Right atrium auricular region (tissue), 2 donors: ENCODE measurements around the gene HYLS1. TPM values are rescaled to one million over a fixed set of nuclear protein-coding genes. Genes with fewer than 3 reads are reported as not detected.
"Not testable (repeated sequence)": the region's sequence is repeated elsewhere in the genome, so short reads cannot be mapped to it uniquely, and the experiment has no call there.

Experiments used
- DNase-seq: peaks from one replicate; pipeline ENCODE4 v3.0.0-alpha.2; 2019; ENCODE audit warnings: low spot score
- H3K27ac ChIP-seq, 2 donors: fragments of 200-600 bp; sonication (generic); 1 replicate in 1 of 2; 2 replicates in 1 of 2; pipeline ENCODE4 v1.5.1; 2016 to 2019
- H3K27me3 ChIP-seq, 2 donors: fragments of 200-600 bp; sonication (generic); one replicate each; pipeline versions ENCODE4 v1.5.1 to v1.6.0; 2017 to 2019
- H3K36me3 ChIP-seq: fragments of 200-600 bp; sonication (generic); one replicate; pipeline ENCODE4 v1.5.1; 2016
- H3K4me1 ChIP-seq, 2 donors: fragments of 200-600 bp; sonication (generic); one replicate each; pipeline versions ENCODE4 v1.5.1 to v1.6.0; 2017 to 2019
- H3K4me3 ChIP-seq, 2 donors: fragments of 200-600 bp; sonication (generic); 1 replicate in 1 of 2; 2 replicates in 1 of 2; pipeline ENCODE4 v1.5.1; 2017 to 2019; ENCODE audit warnings: mild to moderate bottlenecking in 1 of 2, moderate library complexity in 1 of 2
- H3K9me3 ChIP-seq, 2 donors: fragments of 200-600 bp; sonication (generic); one replicate each; pipeline ENCODE4 v1.5.1; 2019
- CTCF ChIP-seq, 2 donors: fragments of 200-600 bp; sonication (generic); IDR thresholded peaks; one replicate each; pipeline ENCODE4 v1.5.1; 2019; ENCODE audit warnings: antibody characterized with exemption in 2 of 2
- total RNA-seq, 2 donors: library from RNA; depleted of rRNA; stranded (reverse); fragments of >200 nt; gene quantifications; one replicate each; pipeline ENCODE4 v1.1.0, GENCODE V29; 2016

HYLS1 gene
- total RNA-seq, 2 donors from 2014 or later = 3.5 to 3.7 TPM

- no peak for TF ChIP-seq CTCF (IDR thresholded peaks at IDR 0.05)
- Histone ChIP-seq H3K4me1 (peaks cover 0 to 14% of the 10 kb centered on the region in 2 donors), H3K27me3 (peaks cover 11 to 12% of the 10 kb centered on the region in 2 donors), H3K4me3 (peak overlapping the region; percentile 54 to 58), H3K9me3 (no peaks in the 10 kb centered on the region), H3K27ac (peak overlapping the region; percentile 69 to 78), H3K36me3 (no peaks in the 10 kb centered on the region)
- no peak for DNase-seq
Observed at GRCh38 chr11:125902277-125902926, 14.9 kb downstream of the HYLS1 start.

DNA sequence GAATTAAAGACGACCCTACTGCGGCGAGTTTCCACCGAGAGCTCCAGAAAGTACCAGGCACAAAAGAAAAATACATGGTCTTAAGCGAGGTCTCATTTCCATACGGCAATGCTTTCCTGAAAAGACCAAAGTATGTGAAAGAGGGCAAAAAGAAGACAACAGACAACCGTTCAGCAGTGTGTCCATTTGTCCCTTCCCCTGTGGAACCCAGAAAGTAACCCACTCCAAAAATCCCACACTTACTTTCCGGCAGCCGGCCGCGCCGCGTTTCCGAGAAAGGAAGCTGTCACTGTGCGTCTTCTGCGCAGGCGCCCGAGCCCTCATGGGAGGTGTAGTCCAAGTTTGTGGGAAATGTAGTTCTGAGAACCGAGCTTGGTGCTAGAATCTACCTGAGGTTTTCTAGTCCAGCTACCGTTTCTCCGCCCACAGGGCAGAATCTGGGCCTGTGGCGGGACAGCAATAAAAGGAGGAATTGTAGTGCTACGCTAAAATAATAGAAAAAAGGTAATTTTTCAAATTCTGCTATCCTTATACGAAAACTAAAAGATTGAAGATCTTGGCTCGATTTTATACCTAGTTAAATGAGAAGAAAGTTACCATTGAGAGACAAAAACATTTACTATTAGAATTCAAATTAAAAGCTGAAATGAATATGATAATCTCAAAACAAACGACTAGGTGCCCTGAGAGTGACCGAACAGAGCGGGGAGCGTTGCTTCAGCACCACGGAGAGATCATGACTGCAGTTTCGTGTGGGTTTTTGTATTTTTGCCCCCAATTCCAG is 15.7 kb downstream of the HYLS1 start, which contains the start of gene PUS3:
Gene PUS3, minus strand, starts transcription at position 280 of the 784 bp plus-strand sequence. CDS start 6,922 bp downstream, outside the sequence.
- DNase-seq = peak; percentile 92
- Histone ChIP-seq H3K27me3 (peaks cover 11 to 12% of the 10 kb centered on the region in 2 donors), H3K36me3 (no peaks in the 10 kb centered on the region), H3K9me3 (no peaks in the 10 kb centered on the region), H3K4me3 (peak within 1 kb of the TSS; percentile 54 to 58), H3K27ac (peak within 1 kb of the TSS; percentile 69 to 78), H3K4me1 (peaks cover 0 to 14% of the 10 kb centered on the region in 2 donors)
- no peak for TF ChIP-seq CTCF (IDR thresholded peaks at IDR 0.05)

DNA sequence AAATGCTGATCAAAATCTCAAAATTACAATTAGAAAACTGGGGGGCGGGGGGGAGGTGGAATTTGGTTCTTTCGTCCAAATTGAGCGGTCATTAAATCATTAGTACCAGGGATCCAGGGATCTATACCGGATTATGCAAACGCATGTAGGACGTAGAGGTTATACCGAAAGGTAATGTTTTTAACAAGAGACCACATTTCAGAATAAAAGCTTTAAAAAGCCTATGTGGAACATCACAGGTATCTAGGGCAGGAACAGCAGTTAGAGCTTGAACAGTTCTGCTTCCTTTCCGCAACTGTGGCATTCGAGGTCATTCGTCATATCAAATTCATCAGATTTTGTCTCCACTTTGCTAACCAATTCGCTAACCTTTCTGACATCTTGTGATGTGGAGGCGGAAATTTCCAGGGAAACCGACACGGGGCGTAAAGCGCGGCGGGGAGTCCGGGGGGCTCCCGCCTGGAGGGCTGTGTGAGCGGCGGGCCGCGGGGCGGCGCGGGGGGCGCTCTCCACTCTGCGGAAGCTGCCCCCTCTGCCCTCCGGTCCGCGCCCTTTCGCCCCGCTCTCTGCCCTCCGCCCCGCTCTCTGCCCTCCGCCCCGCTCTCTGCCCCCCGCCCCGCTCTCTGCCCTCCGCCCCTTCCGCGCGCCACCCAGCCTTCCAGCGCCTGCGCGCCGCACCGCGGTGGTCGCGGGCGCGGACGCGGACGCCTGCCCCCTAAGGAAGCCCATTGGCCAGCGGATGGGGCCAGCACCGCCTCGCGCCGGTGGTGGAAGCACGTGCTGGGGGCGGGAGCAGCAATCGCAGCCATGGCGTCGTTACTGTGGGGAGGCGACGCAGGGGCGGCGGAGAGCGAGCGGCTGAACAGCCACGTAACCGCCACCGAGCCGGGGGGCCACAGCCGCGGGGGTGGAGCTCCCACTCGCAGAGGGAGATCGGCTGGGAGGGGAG is 16.5 kb downstream of the HYLS1 start, which contains the start of gene DDX25:
Gene DDX25, plus strand, starts transcription at position 798 of the 949 bp plus-strand sequence. Its CDS starts 10 bp downstream, at position 808.
- Histone ChIP-seq H3K9me3 (no peaks in the 10 kb centered on the region), H3K4me3 (peak within 1 kb of the TSS; percentile 22 to 58), H3K27me3 (peaks cover 11 to 12% of the 10 kb centered on the region in 2 donors), H3K27ac (no peak within 1 kb of the TSS), H3K36me3 (no peaks in the 10 kb centered on the region), H3K4me1 (peaks cover 0 to 14% of the 10 kb centered on the region in 2 donors)
- DNase-seq = no peak
- TF ChIP-seq CTCF (IDR thresholded peaks at IDR 0.05) = no peak

GRCh38 chr11:125904678-125905077 is 17.2 kb downstream of the HYLS1 start:
- H3K4me1 ChIP-seq = peaks cover 0 to 14% of the 10 kb centered on the region in 2 donors
- H3K4me3 ChIP-seq = peak overlapping the region; percentile 22 to 58
- no peak for DNase-seq
- H3K27ac ChIP-seq = no peak overlapping the region
- H3K9me3 ChIP-seq = no peaks in the 10 kb centered on the region
- H3K27me3 ChIP-seq = peaks cover 11 to 12% of the 10 kb centered on the region in 2 donors
- no peaks in the 10 kb centered on the region for H3K36me3 ChIP-seq
- TF ChIP-seq CTCF (IDR thresholded peaks at IDR 0.05) = no peak

GRCh38 chr11:125910226-125910849 is 22.9 kb downstream of the HYLS1 start:
- H3K4me3 ChIP-seq = no peak overlapping the region
- H3K27me3 ChIP-seq = peaks cover under 1 to 1% of the 10 kb centered on the region in 2 donors
- no peaks in the 10 kb centered on the region for H3K9me3 ChIP-seq
- H3K4me1 ChIP-seq = no peaks in the 10 kb centered on the region
- no peaks in the 10 kb centered on the region for H3K36me3 ChIP-seq
- H3K27ac ChIP-seq = no peak overlapping the region
- DNase-seq = no peak
- TF ChIP-seq CTCF (IDR thresholded peaks at IDR 0.05) = no peak

DNA sequence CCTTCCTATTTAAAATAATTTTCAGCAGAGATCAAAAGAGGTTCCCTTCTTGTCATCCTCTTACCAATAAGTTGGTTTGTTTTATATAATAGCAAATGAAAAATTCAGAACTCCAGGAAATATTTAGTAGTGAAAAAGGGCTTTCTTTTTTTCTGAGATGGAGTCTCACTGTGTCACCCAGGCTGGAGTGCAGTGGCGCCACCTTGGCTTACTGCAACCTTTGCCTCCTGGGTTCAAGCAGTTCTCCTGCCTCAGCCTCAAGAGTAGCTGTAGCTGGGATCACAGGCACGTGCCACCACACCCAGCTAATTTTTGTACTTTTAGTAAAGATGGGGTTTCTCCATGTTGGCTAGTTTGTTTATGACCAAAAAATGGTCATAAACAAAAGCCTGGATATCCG is 27.1 kb downstream of the HYLS1 start:
- not testable (repeated sequence) for H3K27me3 ChIP-seq, H3K9me3 ChIP-seq, H3K4me1 ChIP-seq, H3K4me3 ChIP-seq, H3K27ac ChIP-seq, DNase-seq, H3K36me3 ChIP-seq
